SU-DHL-6 (cell line): ENCODE results near the gene PDP2.

Experiments
- H2AFZ ChIP-seq: fragments of 200-600 bp; sonication (generic); 2 replicates; pipeline ENCODE4 v1.6.1; 2014; ENCODE audit warnings: low read depth, mild to moderate bottlenecking, moderate library complexity, mixed read lengths, antibody characterized with exemption, low read length; ENCODE audit not compliant: severe bottlenecking
- H3F3A ChIP-seq: fragments of 200-600 bp; shearing (Covaris generic); 2 replicates; pipeline ENCODE4 v1.6.0; 2016; ENCODE audit warnings: antibody characterized with exemption, mild to moderate bottlenecking; ENCODE audit not compliant: insufficient read depth
- H3K27ac ChIP-seq: fragments of 200-600 bp; sonication (generic); 2 replicates; pipeline ENCODE4 v1.5.1; 2016; ENCODE audit warnings: low read depth, mild to moderate bottlenecking, low read length, moderate library complexity, mixed read lengths
- H3K27me3 ChIP-seq: fragments of 200-600 bp; sonication (generic), shearing (Covaris generic); 2 replicates; pipeline ENCODE4 v1.6.0; 2014; ENCODE audit warnings: mild to moderate bottlenecking, low read length
- H3K36me3 ChIP-seq: fragments of 200-600 bp; sonication (generic); 2 replicates; pipeline ENCODE4 v1.6.1; 2014; ENCODE audit warnings: mild to moderate bottlenecking, low read length, mixed read lengths
- H3K4me2 ChIP-seq: fragments of 300-600, 200-600 bp; shearing (Covaris generic), sonication (generic); 2 replicates; pipeline ENCODE4 v1.6.0; 2014; ENCODE audit warnings: low read length, low read depth, mild to moderate bottlenecking; ENCODE audit not compliant: poor library complexity, severe bottlenecking
- H3K4me3 ChIP-seq: fragments of 200-600 bp; sonication (generic); 2 replicates; pipeline ENCODE4 v1.5.1; 2014; ENCODE audit warnings: antibody characterized with exemption, low read length, mild to moderate bottlenecking, mixed read lengths; ENCODE audit not compliant: insufficient read depth, poor library complexity, severe bottlenecking
- H3K79me2 ChIP-seq: fragments of 200-600 bp; sonication (generic); 2 replicates; pipeline ENCODE4 v1.6.1; 2014; ENCODE audit warnings: mild to moderate bottlenecking, low read length, moderate library complexity; ENCODE audit not compliant: insufficient read depth
- H3K9ac ChIP-seq: fragments of 200-600 bp; sonication (generic); 2 replicates; pipeline ENCODE4 v1.7.0; 2014; ENCODE audit warnings: mild to moderate bottlenecking, low read length
- H3K9me2 ChIP-seq: fragments of 200-600 bp; sonication (generic); replicated peaks from 2 replicates; pipeline ENCODE4 v1.6.1; 2014; ENCODE audit warnings: low read length; ENCODE audit not compliant: insufficient read depth
- H3K9me3 ChIP-seq: fragments of 200-600 bp; sonication (generic); 2 replicates; pipeline ENCODE4 v1.6.1; 2014; ENCODE audit warnings: low read length, mixed read lengths; ENCODE audit not compliant: insufficient read depth
- H4K20me1 ChIP-seq: fragments of 200-600 bp; sonication (generic); 2 replicates; pipeline ENCODE4 v1.6.1; 2014; ENCODE audit warnings: low read depth, mild to moderate bottlenecking, antibody characterized with exemption, low read length, moderate library complexity, mixed read lengths
- EZH2phosphoT487 ChIP-seq: fragments of 200-600 bp; sonication (generic), shearing (Covaris generic); conservative IDR thresholded peaks from 2 replicates; pipeline ENCODE4 v1.6.1; 2018; ENCODE audit warnings: mild to moderate bottlenecking, antibody characterized with exemption, low read length, moderate library complexity, mixed read lengths
- TF ChIP-seq, protein P1 (sequence below): fragments of 200-600 bp; sonication (generic); IDR thresholded peaks from one replicate; pipeline ENCODE4 v1.5.1; 2017; ENCODE audit warnings: antibody characterized with exemption, mild to moderate bottlenecking, low read length, moderate library complexity; ENCODE audit not compliant: insufficient read depth, poor library complexity, severe bottlenecking

Gene PDP2

GRCh38 chr16:66918355-66918754, 38.0 kb downstream of the PDP2 start:
- Histone ChIP-seq H3K9me3 (no peaks in the 10 kb centered on the region), H2AFZ (no peak overlapping the region), H3K9me2 (no peaks in the 10 kb centered on the region), H3K27me3 (0 out of 2 replicates have a peak, but pooled peaks cover 2% of the 10 kb centered on the region), H4K20me1 (no peaks in the 10 kb centered on the region), H3K79me2 (no peaks in the 10 kb centered on the region), H3K27ac (no peak overlapping the region), H3F3A (no peaks in the 10 kb centered on the region), H3K36me3 (no peaks in the 10 kb centered on the region), H3K4me2 (no peak overlapping the region), H3K4me3 (no peak overlapping the region), H3K9ac (no peak overlapping the region)
- TF ChIP-seq, protein P1, sequence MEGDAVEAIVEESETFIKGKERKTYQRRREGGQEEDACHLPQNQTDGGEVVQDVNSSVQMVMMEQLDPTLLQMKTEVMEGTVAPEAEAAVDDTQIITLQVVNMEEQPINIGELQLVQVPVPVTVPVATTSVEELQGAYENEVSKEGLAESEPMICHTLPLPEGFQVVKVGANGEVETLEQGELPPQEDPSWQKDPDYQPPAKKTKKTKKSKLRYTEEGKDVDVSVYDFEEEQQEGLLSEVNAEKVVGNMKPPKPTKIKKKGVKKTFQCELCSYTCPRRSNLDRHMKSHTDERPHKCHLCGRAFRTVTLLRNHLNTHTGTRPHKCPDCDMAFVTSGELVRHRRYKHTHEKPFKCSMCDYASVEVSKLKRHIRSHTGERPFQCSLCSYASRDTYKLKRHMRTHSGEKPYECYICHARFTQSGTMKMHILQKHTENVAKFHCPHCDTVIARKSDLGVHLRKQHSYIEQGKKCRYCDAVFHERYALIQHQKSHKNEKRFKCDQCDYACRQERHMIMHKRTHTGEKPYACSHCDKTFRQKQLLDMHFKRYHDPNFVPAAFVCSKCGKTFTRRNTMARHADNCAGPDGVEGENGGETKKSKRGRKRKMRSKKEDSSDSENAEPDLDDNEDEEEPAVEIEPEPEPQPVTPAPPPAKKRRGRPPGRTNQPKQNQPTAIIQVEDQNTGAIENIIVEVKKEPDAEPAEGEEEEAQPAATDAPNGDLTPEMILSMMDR: no peak
- TF ChIP-seq EZH2phosphoT487: no peak

- Histone ChIP-seq H3K9ac (no peak within 1 kb of the TSS), H3K27ac (no peak within 1 kb of the TSS), H3K4me2 (no peak within 1 kb of the TSS)
Measured at GRCh38 chr16:66918803-66919568, 38.7 kb downstream of the PDP2 start, which contains the start of gene CDH16. Gene CDH16, minus strand, starts transcription at chr16:66918885. Its CDS starts 820 bp downstream, at chr16:66918065.

DNA sequence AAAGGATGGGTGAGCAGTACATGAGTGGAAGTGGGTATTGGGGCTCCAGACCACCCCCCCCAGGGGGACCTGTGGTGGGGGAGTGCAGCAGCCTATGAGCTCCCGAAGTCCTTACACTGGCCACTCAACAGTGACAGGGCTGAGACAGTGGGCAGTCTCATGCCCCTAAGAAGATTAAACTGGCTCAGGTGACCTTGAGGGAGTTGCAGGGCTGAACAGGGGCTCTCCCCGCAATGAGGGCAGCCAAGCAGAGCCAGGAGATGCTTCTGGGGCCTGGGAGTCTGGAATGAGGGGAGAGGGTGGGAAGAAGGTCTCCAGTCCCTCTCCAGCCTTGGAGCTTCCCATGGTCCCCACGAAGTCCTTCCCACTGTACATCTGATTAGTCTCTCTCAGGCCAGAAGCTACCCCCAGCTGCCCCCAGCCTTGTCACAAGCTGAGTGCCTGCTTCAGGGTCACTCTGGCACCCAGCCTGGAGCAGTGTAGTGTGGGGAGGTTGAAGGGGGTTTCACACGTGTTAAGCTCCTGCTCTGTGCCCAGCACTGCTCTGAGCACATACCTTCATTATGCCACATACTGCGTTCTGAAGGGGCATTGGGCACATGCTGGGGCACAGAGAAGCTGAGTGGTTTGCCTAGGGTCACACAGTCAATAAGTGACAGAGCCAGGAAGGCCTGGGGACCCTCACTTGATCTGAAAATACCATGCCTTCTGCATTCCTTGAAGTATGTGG, 39.4 kb downstream of the PDP2 start:
- H3K27ac ChIP-seq: no peak overlapping the region

More at GRCh38 chr16:66918803-66919568, 38.7 kb downstream of the PDP2 start, which contains the start of gene CDH16:
- H3K27me3 ChIP-seq: 0 out of 2 replicates have a peak, but pooled peaks cover 2% of the 10 kb centered on the region
- TF ChIP-seq, protein P1: no peak
- no peak for TF ChIP-seq EZH2phosphoT487
- H3K79me2 ChIP-seq: no peaks in the 10 kb centered on the region
- no peaks in the 10 kb centered on the region for H3K9me2 ChIP-seq
- no peak within 1 kb of the TSS for H2AFZ ChIP-seq
- no peaks in the 10 kb centered on the region for H3K36me3 ChIP-seq
- no peaks in the 10 kb centered on the region for H3K9me3 ChIP-seq
- no peaks in the 10 kb centered on the region for H3F3A ChIP-seq
- H3K4me3 ChIP-seq: no peak within 1 kb of the TSS
- H4K20me1 ChIP-seq: no peaks in the 10 kb centered on the region

More for the DNA sequence above, 39.4 kb downstream of the PDP2 start:
- Histone ChIP-seq H3F3A (no peaks in the 10 kb centered on the region), H3K9ac (no peak overlapping the region), H4K20me1 (no peaks in the 10 kb centered on the region), H3K4me3 (no peak overlapping the region), H3K79me2 (no peaks in the 10 kb centered on the region), H3K27me3 (no peaks in the 10 kb centered on the region), H3K9me3 (no peaks in the 10 kb centered on the region), H3K4me2 (no peak overlapping the region), H2AFZ (no peak overlapping the region), H3K36me3 (no peaks in the 10 kb centered on the region), H3K9me2 (no peaks in the 10 kb centered on the region)
- no peak for TF ChIP-seq EZH2phosphoT487
- TF ChIP-seq, protein P1: no peak
